Hypothalamus (tissue), 51 donors: ENCODE measurements around the gene RAB3IL1.
"Not testable (repeated sequence)": the region's sequence is repeated elsewhere in the genome, so short reads cannot be mapped to it uniquely, and the experiment has no call there.

Experiments used
- DNase-seq, 51 donors: peaks; one replicate each; lab custom pipeline; 2025; lab: John Stamatoyannopoulos, UW

RAB3IL1 gene

DNA sequence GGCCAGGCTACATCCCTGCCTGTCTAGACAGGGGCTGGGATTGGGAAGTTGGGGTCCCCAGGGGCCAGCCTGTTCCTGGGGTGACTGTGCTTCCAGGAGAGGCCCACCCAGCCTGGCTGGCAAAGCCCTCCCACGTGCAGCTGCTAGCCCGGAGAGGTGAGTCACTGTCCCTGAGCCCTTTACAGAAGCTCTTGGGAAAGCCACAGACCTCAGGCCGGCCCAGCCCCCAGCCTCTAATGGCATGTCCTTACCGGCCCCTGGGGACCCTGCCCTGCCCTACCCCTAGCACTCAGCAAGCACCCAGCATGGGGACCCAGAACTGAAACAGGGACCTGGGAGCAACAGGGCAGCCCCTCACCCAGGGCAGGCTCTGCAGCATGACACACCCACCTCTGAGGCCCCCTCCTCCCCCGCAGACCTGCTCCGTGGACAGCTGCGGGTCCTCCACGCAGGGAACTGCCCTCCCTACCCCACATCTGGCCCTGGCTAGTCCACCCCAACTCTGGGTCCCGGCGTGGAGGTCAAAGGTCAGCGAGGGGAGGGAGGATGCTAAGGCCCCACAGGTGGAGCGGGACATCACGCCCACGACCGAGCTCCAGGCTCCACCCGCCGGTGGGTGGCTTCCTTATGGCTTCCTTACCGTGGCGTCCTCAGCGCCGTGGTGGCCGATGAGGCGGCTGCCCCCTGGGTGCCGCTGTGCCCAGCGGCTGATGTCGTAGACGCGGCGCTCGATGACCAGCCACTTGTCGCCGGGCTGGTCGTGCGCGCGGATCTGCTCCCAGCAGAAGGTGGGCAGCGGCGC, 26.6 kb downstream of the RAB3IL1 start:
- DNase-seq: peak in 12 of 51 donors; percentile 16 to 63 (median 45)

- DNase-seq: peak in 1 of 51 donors; percentile 13
Observed at GRCh38 chr11:61889831-61890230, 27.5 kb downstream of the RAB3IL1 start.

- DNase-seq: no peak
Observed at GRCh38 chr11:61888590-61888989, 28.8 kb downstream of the RAB3IL1 start.

- peak in 13 of 51 donors; percentile 7 to 77 (median 43) for DNase-seq
Observed at GRCh38 chr11:61887839-61888494, 29.4 kb downstream of the RAB3IL1 start.

DNA sequence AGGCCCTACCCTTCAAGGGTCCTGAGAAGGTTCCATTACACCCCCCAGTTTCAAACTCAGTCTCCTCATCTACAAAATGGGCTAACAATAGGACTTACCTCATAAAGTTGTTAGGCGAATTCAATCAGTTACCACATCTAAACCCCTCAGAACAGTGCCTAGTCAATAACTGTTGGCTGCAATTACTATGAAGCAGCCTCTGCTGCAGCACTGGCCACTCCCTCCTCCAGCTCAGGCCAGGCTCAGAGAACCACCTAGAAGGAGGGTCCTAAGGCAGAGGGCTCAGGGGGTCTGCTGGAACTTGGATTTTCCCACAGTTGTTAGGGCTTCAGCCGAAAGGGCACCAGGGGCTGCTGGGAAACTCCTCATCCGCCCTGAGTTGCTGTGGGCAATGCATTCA, 30.7 kb downstream of the RAB3IL1 start:
- DNase-seq: no peak

GRCh38 chr11:61885784-61886580, 31.4 kb downstream of the RAB3IL1 start:
- DNase-seq: no peak

DNA sequence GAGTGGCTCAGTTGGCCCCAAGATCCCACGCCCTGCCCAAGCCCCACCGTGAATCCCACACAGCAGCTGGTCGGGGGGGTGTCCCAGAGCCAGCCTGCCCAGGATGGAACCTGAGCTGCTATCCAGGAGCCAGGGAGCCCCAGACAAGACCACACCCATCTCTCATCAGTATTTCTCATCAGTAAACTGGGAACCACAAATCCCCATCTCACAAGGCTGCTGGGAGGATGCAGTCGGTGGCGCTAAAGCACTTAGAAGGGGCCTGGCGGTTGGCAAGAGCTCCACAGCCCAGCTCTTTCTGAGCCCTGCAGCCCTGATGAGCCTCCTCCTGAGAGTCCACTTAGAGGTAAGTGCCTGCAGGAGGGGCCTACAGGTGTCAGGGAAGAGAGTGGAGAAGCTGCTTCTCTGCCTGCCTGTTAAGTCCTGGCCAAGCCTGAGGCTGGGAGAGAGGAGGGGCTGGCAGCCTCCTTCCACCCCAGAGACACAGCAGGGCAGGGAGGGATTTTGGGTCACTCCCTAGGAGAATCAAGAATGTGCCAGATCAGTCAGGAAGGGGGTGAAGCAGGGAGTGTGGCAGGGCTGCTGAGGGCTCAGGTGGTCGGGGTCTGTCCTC, 32.1 kb downstream of the RAB3IL1 start:
- no peak for DNase-seq

GRCh38 chr11:61883947-61884346, 33.4 kb downstream of the RAB3IL1 start:
- no peak for DNase-seq

DNA sequence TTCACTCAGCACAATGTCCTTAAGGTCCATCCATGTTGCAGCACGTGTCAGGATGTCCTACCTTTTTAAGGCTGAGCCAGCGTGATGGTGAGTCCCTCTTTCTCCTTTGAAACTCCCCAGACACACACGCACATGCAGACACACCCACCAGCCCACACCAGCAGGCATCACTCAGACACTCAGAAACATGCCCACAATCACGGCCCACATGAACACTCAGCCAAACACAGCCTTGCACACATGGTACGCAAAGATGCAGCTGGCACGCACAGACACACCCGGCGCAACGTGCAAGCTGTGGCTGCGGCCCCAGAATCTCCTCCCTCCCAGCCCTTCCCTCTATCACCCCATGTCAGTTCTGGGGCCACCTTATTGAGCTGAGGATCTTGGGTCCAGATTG, 34.0 kb downstream of the RAB3IL1 start:
- DNase-seq: peak in 2 of 51 donors; percentile 13 to 55

GRCh38 chr11:61882879-61883278, 34.5 kb downstream of the RAB3IL1 start:
- no peak for DNase-seq

DNA sequence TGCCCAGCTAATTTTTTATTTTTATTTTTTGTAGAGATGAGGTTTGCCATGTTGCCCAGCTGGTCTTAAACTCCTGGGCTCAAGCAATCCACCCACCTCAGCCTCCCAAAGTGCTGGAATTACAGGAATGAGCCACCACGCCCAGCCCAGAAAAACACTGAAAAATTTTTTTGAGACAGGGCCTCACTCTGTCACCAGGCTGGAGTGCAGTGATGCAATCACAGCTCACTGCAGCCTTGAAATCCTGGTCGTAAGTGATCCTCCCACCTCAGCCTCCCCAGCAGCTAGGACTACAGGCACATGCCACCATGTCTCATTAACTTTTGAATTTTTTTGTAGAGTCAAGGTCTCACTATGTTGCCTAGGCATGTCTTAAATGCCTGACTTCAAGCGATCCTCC, 35.1 kb downstream of the RAB3IL1 start:
- DNase-seq: not testable (repeated sequence)

DNA sequence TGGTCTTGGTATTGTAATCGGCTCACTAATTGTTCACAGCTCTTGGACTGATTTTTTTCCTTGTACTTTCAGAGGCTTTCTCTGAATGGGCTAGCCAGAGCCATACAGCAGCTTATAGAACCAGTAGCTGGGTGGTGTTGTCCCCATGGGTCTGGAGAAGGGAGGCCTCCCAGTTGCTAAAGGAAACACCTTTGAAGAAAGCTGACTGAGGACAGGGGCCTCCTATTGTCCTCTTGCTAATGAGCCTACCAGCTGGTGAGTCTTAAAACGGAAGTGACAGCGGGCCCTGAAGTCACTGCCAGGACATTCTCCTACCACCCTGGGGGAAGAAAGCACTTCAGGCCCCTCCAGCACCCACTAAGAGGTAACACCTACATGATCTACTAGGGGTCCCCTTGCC, 36.0 kb downstream of the RAB3IL1 start:
- DNase-seq: no peak

DNA sequence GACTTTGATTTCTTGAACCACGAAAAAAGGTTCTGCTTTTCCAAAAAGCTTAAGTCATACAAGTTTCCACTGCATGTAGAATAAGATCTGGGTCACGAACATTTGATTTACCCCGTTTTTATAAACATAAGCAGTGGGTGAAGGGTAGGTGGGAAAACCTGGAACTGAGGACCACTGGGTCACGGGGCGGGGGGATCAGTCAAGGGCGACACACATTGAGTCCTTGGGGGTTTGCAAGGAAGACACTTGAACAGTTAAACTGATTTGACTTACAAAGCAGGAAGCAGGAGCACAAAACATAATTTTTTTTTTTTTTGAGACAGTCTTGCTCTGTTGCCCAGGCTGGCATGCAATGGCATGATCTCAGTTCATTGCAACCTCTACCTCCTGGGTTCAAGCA, 36.9 kb downstream of the RAB3IL1 start:
- no peak for DNase-seq

- DNase-seq: no peak
Observed at GRCh38 chr11:61880031-61880430, 37.3 kb downstream of the RAB3IL1 start.

DNA sequence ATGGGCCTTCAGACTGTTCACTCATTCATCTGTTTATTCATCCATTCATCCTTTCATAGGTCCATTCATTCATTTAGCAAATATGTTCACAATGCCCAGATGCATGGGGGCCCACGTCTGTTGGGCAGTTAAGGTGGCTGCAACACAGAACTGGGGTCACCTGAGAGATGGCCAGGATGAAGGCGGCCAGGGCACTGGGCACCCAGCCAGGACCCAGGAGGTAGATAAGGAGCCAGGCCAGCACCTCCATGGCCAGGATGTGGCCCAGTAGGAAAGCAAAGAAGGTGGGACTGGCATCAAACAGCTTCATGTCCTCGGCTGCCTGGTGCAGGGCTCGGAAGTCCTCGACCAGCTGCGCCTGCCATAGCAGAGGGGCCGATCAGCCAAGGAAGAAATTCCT, 38.2 kb downstream of the RAB3IL1 start:
- no peak for DNase-seq

GRCh38 chr11:61875698-61876097, 41.7 kb downstream of the RAB3IL1 start:
- DNase-seq: no peak

DNA sequence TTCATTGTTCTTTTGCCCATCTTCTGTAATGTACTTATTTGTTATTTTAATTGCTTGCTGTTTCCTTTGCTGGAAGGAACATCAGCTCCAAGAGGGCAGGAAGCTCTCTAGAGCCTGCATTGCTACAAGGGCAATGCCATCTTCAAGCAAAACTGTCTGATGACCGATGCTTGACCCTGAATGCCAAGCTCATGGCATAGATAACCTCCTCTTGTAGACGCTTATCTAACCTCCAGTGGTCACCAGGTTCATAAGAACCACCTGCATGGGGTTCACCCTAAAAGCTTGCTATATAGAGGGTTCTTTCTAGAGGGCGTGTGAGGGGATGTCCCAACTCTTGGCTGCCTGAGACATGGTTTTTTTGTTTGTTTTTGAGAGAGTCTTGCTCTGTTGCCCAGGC, 42.5 kb downstream of the RAB3IL1 start:
- DNase-seq: no peak

GRCh38 chr11:61874377-61874809, 43.0 kb downstream of the RAB3IL1 start:
- no peak for DNase-seq

DNA sequence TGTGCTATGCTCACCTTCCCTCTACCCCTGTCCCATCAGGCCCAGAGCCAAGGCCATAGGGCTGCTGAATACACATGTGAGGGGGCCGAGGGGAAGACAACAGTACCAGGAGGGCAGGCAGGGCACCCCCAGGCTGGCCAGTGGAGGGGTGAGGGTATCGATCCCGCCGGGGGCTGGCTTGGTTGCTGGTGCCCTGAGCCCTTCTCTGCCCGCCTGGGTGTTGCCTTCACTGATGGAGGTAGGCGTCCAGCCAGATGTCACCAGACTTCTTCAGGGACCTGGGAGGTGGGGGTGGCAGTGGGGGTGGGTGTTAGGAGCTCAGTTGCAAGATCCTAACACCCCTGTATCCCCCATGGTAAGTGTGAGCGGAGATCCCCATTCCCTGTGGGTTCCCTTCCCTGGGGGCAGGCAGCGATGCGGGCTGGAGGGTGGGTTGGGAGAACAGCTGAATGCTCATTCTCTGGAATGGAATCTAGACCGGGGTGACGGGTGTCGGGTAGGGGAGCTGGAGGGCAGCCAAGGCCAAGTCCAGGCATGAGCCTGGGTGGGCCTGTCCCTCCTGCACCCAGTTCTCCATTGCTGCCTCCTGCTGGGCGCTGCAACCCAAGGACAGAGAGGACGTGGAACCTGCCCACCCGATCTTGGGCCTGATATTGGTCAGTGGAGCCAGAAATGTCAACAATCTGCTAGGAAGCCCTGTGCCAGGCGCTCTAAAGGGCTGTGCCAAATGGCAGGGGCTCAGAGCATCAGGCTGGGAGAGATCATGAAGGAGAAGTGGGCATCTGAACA, 43.6 kb downstream of the RAB3IL1 start:
- DNase-seq: no peak

GRCh38 chr11:61872935-61873565, 44.3 kb downstream of the RAB3IL1 start:
- DNase-seq: no peak
